T-helper 1 cell (primary cell): ENCODE measurements around the gene PRKAR1B.

Experiments used
- DNase-seq, 5 donors: peaks; one replicate each; pipeline ENCODE4 v3.0.0-alpha.2; 2012 to 2020

PRKAR1B gene

DNA sequence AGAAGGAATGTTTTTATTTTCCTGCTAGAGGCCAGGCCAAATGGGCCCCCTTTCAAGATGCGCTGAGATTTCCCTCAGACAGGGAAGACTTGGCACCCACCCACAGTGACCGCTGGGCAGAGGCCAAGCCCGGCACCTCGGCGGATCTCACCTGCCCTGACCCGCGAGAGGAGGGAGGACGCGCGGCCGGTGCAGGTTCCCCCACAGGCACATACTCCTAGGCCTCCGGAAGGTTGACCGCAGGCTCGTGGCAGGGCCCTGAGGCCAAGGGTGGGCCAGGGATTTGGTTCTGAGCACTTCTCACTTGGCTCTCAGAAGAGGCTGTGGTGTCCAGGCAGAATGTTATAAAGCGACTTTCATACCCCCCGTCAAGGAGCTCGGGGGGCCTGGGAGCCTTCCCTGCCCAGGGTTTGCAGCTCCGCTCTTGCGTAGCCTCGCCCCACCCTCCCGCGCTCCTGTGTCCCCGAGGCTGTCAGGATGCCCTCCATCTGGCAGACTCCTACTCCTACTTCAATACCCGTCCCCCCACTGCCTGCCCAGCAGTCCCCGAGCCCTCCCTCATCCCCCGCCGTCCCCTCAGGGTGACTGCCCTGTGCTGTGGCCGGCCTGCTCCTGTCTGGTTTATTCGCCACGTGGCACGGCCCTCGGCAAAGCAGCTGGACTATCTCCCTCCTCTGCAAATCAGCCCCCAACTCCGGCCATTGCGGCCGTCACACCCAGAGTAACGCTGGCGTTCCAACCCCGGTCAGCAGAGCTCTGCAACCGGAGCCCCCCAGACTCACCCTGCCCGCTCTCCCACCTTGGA lies 156.9 kb downstream of the PRKAR1B start:
- no peak for DNase-seq

DNA sequence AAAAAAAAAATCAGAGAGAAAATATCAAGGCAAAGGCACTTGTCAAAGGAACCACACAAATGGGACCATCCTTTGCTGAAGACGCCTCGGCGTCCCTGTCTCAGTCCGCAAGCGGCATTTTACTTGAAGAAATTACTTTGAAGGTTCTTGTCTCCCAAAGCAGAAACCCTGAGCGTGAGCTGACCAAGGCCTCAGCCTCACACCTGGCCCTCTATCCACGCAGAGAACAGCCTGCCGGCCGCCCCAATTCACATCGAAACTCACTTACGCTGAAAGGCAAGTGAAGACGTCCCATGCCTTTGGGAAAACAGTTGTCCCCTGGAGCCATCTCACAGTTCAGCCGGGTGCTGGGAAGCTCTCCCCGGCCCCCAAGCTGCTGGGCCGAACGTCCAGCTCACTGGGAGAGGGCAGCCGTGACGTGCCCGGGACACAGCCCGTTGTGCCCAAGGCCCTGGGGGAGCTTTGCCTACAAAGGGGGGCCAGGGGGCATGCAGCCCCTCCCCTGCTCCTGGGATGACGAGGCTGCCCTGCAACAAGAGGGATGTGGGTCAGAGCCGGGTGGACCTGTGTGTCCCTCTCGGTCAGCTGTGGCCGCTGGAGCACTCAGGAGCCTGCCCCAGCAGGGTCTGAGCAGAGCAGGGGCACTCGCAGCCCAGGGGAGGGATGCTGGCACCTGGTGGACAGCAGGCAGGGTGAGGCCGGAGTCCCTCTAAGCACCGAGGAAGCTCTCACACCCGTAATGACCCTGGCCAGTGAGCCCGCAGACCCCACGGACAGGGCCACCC lies 157.8 kb downstream of the PRKAR1B start:
- no peak for DNase-seq

DNA sequence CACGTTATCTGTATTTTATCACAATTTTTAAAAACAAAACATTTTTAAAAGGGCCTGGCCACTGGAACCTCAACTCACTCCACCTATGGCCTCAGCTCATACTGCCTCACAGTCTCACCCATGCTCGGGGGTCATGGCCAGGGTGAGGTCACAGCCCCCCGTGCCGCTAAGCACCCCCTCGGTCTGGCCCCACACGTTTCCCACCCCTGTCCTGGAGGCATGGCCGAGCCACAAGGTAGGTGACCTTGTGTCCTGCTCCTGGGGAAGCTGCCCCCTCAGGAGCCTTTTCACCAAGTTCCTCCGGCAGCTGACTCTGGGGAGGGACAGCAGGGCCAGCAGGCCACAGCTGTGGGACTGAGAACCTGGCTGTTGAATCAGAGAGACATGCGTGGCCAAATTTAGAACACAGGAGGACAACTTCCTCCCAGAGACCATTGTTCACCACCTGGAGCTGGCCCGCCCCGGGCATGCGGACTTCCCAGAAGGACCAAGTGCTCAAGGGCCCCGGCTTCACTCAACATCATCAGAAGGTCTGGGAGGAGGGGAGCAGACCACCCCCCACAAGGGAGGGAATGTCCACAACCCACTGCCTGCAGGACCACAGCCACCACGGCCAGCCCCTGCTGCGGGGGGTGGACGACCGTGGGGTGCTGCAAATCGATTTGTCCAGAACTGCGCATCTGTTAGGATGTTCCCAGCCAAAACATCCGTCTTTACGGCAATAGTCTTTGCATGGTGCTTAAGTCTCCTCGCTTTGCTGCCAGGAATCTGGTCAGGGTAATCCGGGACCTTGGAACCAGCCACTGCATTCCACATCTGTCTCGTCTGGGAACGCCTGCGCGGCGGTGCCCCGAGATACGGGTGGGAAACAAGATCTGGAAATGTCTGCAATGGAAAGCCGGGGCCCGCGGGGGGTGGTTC lies 158.8 kb downstream of the PRKAR1B start:
- no peak for DNase-seq

DNA sequence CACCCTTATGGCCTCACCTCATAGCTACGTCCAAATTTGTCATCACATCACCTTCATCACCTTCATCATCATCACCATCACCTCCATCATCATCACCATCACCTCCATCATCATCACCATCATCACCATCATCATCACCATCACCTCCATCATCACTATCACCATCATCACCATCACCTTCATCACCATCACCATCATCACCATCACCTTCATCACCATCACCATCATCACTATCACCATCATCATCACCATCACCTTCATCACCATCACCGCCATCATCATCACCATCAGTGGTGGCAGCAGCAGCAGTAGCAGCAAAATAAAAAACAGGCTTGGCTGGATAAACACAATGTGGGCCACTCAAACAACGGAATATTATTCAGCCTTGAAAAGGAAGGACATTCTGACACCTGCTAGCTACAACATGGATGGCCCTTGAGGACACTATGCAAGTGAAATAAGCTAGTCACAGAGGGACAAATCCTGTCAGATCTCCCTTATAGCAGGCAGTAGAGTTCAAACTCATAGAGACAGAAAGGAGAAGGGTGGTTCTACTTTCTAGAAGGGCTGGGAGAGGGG lies 159.7 kb downstream of the PRKAR1B start:
- DNase-seq: no peak

DNA sequence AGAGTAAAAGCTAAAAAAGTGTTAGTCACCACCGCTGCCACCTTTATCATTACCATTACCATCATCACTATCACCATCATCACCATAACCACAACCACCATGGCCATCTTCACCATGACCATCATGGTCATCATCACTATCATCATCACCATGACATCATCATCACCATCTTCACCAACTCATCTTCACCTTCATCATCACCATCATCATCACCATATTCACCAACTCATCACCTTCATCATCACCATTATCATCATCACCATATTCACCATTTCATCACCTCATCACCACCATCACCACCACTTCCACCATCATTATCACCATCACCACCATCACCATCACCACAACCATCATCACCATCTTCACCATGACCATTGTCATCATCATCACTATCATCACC lies 161.0 kb downstream of the PRKAR1B start:
- DNase-seq: no peak

DNA sequence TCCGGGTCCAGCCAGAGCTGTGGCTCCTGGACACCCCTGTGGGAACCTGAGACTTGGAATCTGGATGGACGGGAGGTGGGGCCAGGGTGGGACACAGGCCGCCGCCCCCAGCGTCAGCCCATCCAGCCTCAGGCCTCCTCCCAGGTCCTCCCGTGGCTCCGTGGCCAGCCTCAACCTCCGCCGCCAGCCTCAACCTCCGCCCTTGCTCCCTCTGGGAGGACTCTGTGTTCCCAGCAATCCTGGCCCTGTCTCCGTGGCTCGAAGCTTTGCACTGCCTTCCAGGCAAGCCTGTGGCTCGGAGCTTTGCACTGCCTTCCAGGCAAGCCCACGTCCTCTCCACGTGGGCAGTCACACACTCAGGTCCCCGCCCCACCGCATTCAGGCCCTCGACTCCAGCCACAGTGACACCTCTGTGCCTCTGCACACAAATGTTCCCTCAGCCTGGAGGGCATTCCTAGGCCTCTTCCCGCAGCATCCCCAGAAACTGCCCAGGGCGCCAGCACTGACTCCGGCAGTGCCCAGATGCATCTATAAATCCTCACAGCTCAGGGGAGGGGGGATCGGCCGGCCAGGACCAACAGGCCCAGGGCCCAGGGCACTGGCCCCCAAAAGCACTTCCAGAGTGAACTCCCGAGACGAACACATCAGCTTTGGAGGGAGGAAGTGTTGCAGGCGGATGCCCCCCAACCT lies 162.8 kb downstream of the PRKAR1B start:
- no peak for DNase-seq

DNA sequence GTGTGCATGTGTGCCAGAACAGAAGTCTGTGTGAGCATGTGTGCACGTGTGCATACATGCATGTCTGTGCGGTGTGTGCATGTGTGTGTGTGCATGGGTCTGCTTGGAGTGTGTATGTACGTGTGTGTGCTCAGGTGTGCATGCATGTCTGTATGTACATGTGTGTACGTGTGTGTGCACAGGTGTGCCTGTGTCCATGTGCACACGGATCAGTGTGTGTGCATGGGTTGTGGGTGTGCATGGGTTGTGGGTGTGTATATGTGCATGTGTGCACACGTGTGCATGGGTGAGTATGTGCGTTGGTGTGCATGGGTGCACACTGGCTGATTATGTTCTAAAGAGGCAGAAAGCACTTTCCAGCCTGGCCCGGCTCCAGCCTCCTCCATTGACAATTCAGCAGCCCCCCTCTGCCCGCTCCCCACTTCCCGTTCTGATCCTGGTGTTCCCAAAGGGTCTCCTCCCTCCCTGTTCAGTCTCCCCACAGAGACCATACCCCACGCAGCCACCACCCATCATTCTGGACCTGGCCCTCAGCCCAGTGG lies 163.4 kb downstream of the PRKAR1B start:
- no peak for DNase-seq

DNA sequence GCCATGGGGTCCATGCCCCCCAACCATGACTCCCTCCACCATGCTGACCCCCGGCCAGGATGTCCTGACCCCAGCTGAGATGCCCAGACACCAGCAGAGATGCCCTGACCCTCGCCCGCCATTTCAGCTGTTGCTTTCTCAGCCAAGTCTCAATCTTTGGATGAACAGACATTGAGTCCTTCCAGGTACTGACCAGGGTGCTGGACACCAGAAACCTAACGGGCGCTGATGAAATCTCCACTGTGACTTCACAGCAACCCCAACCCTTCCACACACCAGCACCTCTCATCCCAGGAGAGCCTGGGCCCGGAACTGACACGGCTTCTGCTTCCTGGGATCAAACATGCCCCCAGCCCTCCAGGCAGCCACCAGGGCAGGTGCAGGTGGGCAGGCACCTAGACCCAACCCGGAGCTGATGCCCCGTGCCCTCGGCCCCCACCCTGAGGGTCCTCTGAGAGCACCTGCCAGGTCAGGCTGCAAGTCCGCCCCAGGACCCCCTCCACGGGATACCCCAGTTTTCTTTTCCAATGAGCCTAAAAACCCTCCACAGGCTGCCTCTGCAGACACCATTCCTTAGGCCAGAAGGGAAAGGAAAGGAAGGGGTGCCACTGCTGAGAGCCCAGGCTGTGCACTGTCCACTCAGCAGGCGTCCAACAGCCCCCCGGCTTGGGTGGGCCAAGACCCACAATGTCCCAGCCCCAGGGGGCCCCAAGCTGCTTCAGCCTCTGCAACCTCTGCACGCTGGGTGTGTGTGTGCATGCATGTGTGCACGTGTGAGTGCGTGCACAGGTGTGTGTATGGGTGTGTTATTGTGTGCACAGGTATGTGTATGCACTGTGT lies 164.1 kb downstream of the PRKAR1B start:
- DNase-seq: no peak

DNA sequence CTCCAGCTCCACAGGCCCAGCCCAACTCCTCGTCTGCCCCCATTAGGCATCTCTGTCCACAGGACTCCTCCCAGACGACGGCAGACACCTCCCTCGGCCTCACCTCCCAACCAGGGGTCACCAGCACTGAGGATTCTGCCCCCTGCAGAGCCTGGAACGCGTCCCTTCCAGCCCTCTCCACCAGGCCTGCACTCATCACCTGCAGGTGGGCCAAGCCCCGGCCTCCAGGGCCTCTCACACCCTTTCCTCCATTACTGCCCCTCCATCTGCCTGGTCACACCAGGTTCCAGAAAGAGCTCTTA lies 164.8 kb downstream of the PRKAR1B start:
- no peak for DNase-seq

DNA sequence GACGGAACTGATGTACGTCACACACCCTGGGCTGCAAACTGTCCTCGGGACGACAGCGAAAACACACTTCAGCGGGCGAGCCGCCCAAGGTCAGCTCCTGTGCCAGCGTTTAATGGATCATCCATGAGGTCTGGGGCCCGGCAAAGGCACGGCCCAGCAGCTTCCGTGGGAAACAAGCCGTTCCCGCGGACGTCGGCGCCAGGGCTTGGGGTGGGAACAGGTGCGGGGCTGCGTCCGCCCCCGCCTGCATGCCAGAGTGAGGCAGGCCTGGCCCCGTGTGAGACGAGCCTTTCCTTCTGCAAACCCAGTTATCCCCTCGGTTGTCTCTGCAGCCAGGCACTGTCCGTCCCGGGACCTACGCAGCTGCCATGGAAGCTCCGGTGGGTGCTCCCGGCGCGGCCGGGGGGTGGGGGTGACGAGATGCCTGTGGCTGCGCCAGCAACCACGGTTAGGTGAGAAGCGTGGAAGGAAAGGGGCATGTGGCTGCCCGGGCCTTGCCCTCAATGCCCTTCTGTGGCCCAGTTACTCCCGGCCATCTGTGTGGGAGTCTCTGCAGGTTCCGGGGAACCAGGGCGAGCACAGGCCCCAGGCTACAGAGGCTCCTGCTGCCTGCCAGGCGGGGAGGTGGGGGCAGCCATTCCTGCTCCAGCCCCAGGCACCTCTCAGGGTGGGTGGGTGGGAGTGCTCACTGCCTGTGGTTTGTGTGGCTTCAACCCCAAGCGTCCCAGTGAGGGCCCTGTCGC lies 165.3 kb downstream of the PRKAR1B start:
- DNase-seq: no peak

DNA sequence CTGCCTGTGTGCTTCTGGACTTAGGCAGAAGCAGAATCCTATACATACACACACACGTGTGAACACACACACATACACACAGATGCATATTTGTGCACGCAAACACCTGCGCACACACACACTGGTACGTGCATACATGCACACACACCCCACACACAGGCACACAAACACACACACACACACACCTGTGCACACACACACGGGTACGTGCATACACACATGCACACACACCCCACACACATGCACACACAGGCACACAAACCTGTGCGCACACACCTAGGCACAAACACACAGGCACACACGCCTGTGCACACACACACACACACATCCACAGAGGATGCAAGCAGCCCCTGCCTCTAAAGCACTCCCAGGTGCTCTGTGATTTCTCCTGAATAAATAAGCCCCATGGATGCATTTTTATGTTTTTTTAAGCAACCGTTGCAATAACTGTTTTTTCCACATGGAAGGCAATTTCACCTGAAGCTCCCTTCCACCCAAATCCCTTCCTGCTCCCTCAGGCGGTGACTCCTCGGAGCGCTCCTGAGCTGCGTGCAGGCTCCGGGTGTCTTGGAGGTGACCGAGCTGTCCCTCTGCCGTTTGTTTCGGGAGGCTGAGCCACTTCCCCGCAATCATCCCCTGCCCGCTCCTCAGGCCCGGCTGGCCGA lies 166.0 kb downstream of the PRKAR1B start:
- DNase-seq: no peak

DNA sequence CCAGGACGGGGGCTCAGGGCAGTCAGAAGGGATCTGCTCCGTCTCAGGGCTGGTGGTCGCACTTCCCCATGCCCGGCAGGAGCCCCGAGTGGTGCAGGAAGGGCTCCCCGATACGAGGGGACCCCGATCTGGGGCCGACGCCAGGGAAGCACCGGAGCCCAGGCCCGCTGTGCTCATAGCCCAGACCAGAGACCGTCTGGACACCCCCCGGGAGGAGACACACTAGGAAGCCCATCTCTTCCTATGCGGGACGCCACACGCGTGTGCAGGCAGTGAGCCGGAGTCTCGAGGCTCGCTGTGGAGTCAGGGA lies 167.7 kb downstream of the PRKAR1B start:
- DNase-seq: no peak

DNA sequence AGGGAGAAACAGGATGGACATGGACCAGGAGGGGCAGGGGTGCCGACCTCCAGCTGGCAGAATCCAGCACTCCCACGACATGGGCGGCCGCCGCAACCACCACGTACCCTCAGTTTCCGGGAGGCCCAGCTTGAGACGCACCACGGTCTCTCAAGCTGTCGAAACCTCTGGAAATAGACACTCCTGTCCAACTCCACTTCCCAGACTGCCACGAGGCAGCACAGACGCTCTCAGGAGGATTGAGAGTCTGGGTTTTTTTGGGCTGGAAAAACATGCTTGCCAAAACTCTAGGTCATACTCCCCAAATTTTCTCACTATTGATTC lies 169.6 kb downstream of the PRKAR1B start:
- DNase-seq: no peak

DNA sequence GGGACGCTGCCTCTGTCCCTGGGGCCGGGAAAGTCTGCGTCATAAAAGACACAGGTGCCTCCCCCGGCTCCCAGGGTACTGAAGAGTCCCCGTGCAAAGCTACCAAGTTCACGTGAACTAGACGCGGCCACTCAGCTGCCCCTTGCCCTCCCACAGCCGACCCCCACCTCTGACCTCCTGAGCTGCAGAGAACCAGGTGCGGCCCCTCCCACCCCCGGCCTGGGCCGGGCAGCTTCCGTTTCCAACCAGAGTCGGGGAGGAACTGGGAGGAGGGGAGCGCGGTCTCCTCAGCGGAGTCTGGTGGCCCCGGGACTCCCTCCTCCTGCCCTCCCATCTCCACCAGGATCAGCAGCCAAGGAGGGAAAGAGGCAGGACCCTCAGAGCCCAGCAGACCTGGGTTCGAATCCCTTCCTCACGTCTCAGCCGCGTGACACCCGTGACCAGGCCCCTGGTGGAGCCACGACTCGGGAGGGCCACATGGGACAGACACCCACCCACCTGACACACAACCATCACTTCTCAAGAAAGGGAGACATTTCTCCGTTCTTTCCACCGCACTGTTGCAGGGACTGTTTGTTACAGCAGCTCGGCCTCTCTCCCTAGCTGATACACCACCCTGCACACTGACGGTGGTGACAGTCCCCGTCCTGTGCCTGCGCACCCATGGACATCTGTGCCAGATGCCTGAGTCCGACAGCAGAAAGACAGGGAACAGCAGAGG lies 170.1 kb downstream of the PRKAR1B start:
- DNase-seq: no peak

DNA sequence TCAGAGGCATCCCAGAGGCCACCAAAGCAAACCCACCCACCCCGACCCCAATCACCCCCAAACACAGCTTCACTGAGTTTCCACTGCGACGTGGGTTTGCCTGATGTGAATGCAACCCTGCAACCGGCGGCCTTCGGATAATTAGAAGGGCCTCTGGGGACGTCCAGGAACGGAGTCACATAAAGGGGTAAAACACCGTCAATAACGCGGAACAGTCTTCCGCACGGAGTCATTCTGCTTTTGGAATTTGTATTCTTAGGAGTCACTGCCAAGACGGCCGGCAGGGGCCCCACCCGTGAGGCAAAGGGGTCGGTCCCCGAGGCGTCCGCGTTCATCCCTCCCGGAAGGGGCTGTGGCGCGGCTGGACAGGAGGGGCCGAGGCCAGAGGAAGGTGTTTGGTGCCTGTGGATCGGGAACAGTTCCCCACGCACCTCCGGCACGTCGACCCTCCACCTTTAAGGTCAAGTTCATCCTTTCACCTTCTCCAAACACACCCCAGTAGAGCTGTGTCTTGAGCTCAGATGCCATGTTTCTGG lies 170.7 kb downstream of the PRKAR1B start:
- DNase-seq: no peak

DNA sequence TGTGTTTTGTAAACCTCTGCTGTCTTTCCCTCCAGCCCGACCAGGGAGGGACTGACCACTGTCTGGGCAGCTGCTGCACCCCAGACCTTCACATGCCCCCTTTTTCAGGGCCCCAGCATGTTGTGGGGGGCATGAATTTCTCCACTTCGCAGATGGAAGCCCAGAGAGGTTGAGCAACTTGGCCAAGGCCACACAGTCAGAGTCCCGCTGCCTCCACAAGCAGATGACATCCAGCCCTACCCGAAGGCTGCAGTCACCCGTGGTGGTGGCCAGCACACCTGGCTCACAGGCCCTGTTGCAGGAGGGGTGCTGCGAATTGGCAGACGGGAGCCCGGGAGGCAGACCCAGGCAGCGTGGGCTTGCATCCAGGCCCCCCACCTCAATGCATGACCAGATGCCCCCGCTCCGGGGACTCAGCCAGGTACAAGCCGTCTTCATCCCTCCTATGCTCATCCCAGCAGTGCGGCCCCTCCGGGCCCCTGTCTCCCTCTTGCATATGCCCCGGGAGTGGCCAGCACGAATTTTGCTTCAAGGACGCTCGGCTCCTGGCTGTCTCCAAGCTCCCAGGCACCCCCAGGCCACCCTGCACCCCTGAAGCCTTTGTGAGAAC lies 171.4 kb downstream of the PRKAR1B start:
- no peak for DNase-seq

DNA sequence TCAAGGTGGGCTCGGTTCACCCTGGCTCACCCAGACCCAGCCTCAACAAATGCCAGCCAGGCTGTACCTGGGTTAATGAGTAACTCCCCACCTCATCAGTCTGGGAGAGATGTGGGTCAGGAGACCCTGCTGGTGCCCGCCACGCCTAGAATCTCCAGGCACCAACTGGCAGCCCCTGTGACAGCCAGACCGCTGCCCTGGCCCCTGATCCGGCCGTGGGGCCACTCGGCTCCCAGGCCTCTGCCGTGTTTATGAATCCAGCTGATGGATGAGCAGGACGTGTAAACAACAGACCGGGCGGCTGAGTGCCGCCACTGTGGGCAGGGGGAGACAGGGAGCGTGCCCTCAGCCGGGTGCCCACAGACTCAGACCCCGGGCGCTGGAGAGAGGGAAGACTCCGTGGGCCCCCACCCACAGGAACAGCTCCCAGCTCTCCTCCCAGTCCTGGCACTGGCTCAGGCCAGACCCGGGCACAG lies 173.4 kb downstream of the PRKAR1B start:
- DNase-seq: no peak

DNA sequence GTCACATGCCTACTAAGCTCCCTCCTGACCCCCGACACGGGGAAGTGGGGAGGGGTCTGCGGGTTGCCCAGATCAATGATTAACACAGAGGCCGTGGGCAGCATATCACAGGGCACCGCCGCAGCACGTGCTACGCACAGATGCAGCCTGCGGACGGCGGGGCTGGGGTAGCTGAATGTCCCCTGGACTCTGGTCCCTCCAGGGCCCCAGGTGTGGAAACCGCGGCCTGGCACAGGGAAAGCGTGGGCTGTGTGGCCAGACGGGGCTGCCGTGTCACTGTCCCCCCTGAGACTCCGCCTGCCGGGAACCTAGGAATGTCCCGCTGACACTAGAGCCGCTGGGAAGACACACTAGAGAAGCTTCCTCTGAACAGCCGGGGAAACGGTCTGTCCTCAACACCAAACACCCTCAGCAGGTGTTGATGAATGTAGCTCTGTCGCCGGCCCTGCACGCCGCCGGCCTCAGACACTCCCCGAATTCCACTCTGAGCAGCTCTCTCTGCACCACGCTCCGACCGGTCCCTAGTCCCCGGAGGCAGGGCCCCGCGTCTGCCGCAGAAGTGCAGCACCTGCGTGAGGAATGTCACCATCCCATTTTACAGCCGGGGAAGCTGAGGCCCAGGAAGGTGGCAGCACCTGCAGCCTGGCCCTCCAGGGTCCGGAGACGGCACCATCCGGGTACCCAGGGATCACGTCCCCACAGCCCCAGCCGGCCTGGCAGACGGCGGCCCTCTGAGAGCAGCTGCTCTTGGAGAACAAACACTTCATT lies 174.0 kb downstream of the PRKAR1B start:
- no peak for DNase-seq
